ENCODE measurements around the gene LYL1. TPM values are rescaled to one million over a fixed set of nuclear protein-coding genes. Genes with fewer than 3 reads are reported as not detected.

LYL1 gene
- total RNA-seq, 2 donors from 2014 or later = 3.6 to 4.5 TPM

- H3K9me3 ChIP-seq = no peaks in the 10 kb centered on the region
- H3K4me3 ChIP-seq = no peak overlapping the region
- no peak for TF ChIP-seq CTCF (IDR thresholded peaks at IDR 0.05)
- H3K4me1 ChIP-seq = no peaks in the 10 kb centered on the region
- intact Hi-C loops (cut with DNase I) = no loop called here
- no peak for DNase-seq
- H3K27ac ChIP-seq = no peak overlapping the region
- H3K27me3 ChIP-seq = no peaks in the 10 kb centered on the region
- H3K36me3 ChIP-seq = no peaks in the 10 kb centered on the region
- H3K9ac ChIP-seq (ENCODE audit: low read depth in 2 of 2, low read length in 2 of 2) = no peak overlapping the region
These were observed 32.1 kb downstream of the LYL1 start for GRCh38 chr19:13070425-13071140.

GRCh38 chr19:13069415-13070359 is 33.0 kb downstream of the LYL1 start:
- intact Hi-C loops (cut with DNase I) = no loop called here
- DNase-seq = no peak
- no peaks in the 10 kb centered on the region for H3K9me3 ChIP-seq
- no peaks in the 10 kb centered on the region for H3K36me3 ChIP-seq
- H3K27ac ChIP-seq = no peak overlapping the region
- H3K4me1 ChIP-seq = no peaks in the 10 kb centered on the region
- TF ChIP-seq CTCF (IDR thresholded peaks at IDR 0.05) = no peak
- no peak overlapping the region for H3K4me3 ChIP-seq
- H3K27me3 ChIP-seq = no peaks in the 10 kb centered on the region
- H3K9ac ChIP-seq (ENCODE audit: low read depth in 2 of 2, low read length in 2 of 2) = no peak overlapping the region

GRCh38 chr19:13068085-13068846 is 34.4 kb downstream of the LYL1 start:
- DNase-seq = no peak
- Histone ChIP-seq H3K9ac (ENCODE audit: low read depth in 2 of 2, low read length in 2 of 2) (peak overlapping the region; percentile 24 to 46), H3K4me1 (no peaks in the 10 kb centered on the region), H3K27me3 (no peaks in the 10 kb centered on the region), H3K36me3 (no peaks in the 10 kb centered on the region), H3K9me3 (no peaks in the 10 kb centered on the region), H3K27ac (no peak overlapping the region), H3K4me3 (no peak overlapping the region)
- intact Hi-C loops (cut with DNase I) = no loop called here
- no peak for TF ChIP-seq CTCF (IDR thresholded peaks at IDR 0.05)

GRCh38 chr19:13066933-13067807 is 35.5 kb downstream of the LYL1 start:
- TF ChIP-seq CTCF (IDR thresholded peaks at IDR 0.05) = no peak
- peak; percentile 56 for DNase-seq
- Histone ChIP-seq H3K4me1 (no peaks in the 10 kb centered on the region), H3K27ac (no peak overlapping the region), H3K9me3 (no peaks in the 10 kb centered on the region), H3K9ac (ENCODE audit: low read depth in 2 of 2, low read length in 2 of 2) (peak overlapping the region in 1 of 2 donors; percentile 8), H3K27me3 (no peaks in the 10 kb centered on the region), H3K36me3 (no peaks in the 10 kb centered on the region), H3K4me3 (no peak overlapping the region)
- intact Hi-C loops (cut with DNase I) = no loop called here
